ENCODE results near the gene BPIFB1. TPM values are rescaled to one million over a fixed set of nuclear protein-coding genes. Genes with fewer than 3 reads are reported as not detected.

Gene BPIFB1
- total and polyA plus RNA-seq, 2 of the 13 experiments (the other 11 are each of a cell fraction or from before 2014, with no cell fraction given) = 0.82 to 4.4 TPM

DNA sequence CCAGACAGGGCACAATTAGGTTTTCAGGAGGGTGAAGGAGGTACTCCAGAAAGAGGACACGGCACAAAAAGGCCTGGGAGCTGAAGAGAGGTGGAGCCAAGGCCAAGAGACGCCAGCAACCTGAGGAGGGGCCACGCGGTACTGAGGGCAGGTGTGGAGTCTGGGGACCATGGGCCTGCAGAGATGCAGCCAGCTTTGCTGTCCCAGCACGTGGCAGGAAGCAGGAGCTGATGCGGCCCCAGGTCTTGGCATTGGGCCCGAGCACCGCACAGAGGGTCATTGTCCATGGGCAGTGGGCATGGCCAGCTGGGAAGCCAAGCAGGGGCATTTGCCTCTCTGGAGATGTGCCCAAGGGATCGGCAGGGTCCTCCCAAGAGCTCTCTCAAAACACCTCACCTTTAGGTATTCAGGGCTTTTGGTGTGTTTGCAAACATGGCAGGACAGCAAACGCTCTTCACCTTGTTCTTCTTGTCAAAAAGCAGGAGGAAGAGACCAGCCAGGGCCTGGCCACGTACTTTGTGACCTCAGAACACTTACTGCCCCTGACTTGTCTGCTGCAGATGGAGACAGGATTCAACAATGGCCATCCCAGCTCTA, 1.4 kb upstream of the BPIFB1 start (continued):
- TF ChIP-seq ZC3H13 (CRISPR knock-in tag; IDR thresholded peaks at IDR 0.05) (no peak), AHR (CRISPR knock-in tag; IDR thresholded peaks at IDR 0.05) (peak; percentile 66; the same call in 1 of the 2 replicates), ZNF333 (CRISPR knock-in tag; IDR thresholded peaks at IDR 0.05; ENCODE audit: borderline replicate concordance) (no peak), CREB3 (CRISPR knock-in tag; IDR thresholded peaks at IDR 0.05) (no peak), BRCA1 (CRISPR knock-in tag; IDR thresholded peaks at IDR 0.05) (no peak), KDM4B (CRISPR knock-in tag; IDR thresholded peaks at IDR 0.05) (no peak), POGZ (CRISPR knock-in tag; IDR thresholded peaks at IDR 0.05) (peak; percentile 31; the same call in 1 of the 2 replicates), GFI1 (CRISPR knock-in tag; IDR thresholded peaks at IDR 0.05; ENCODE audit: borderline replicate concordance) (no peak), ZBTB33 (CRISPR knock-in tag; IDR thresholded peaks at IDR 0.05) (peak; percentile 71; the same call in 1 of the 2 replicates), GATA4 (IDR thresholded peaks at IDR 0.05; ENCODE audit: borderline replicate concordance, low read depth) (no peak), NCOA2 (CRISPR knock-in tag; IDR thresholded peaks at IDR 0.05) (0 out of 2 replicates have a peak, but pooled peaks have one; percentile 28), ZBTB1 (CRISPR knock-in tag; IDR thresholded peaks at IDR 0.05; ENCODE audit: borderline replicate concordance) (no peak), ZNF446 (CRISPR knock-in tag; IDR thresholded peaks at IDR 0.05) (no peak), ZNF580 (CRISPR knock-in tag; IDR thresholded peaks at IDR 0.05; ENCODE audit: borderline replicate concordance, low read depth) (peak; percentile 34; the same call in 1 of the 2 replicates), ZNF790 (CRISPR knock-in tag; IDR thresholded peaks at IDR 0.05; ENCODE audit: borderline replicate concordance) (no peak), DBP (CRISPR knock-in tag; IDR thresholded peaks at IDR 0.05; ENCODE audit: not compliant biosample characterization) (no peak), CEBPG (CRISPR knock-in tag; IDR thresholded peaks at IDR 0.05) (no peak), HMG20A (CRISPR knock-in tag; IDR thresholded peaks at IDR 0.05; ENCODE audit: borderline replicate concordance) (no peak)
- TF ChIP-seq, protein P1, sequence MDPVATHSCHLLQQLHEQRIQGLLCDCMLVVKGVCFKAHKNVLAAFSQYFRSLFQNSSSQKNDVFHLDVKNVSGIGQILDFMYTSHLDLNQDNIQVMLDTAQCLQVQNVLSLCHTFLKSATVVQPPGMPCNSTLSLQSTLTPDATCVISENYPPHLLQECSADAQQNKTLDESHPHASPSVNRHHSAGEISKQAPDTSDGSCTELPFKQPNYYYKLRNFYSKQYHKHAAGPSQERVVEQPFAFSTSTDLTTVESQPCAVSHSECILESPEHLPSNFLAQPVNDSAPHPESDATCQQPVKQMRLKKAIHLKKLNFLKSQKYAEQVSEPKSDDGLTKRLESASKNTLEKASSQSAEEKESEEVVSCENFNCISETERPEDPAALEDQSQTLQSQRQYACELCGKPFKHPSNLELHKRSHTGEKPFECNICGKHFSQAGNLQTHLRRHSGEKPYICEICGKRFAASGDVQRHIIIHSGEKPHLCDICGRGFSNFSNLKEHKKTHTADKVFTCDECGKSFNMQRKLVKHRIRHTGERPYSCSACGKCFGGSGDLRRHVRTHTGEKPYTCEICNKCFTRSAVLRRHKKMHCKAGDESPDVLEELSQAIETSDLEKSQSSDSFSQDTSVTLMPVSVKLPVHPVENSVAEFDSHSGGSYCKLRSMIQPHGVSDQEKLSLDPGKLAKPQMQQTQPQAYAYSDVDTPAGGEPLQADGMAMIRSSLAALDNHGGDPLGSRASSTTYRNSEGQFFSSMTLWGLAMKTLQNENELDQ (CRISPR knock-in tag; IDR thresholded peaks at IDR 0.05; ENCODE audit: borderline replicate concordance) = no peak
- TF ChIP-seq, protein P2, sequence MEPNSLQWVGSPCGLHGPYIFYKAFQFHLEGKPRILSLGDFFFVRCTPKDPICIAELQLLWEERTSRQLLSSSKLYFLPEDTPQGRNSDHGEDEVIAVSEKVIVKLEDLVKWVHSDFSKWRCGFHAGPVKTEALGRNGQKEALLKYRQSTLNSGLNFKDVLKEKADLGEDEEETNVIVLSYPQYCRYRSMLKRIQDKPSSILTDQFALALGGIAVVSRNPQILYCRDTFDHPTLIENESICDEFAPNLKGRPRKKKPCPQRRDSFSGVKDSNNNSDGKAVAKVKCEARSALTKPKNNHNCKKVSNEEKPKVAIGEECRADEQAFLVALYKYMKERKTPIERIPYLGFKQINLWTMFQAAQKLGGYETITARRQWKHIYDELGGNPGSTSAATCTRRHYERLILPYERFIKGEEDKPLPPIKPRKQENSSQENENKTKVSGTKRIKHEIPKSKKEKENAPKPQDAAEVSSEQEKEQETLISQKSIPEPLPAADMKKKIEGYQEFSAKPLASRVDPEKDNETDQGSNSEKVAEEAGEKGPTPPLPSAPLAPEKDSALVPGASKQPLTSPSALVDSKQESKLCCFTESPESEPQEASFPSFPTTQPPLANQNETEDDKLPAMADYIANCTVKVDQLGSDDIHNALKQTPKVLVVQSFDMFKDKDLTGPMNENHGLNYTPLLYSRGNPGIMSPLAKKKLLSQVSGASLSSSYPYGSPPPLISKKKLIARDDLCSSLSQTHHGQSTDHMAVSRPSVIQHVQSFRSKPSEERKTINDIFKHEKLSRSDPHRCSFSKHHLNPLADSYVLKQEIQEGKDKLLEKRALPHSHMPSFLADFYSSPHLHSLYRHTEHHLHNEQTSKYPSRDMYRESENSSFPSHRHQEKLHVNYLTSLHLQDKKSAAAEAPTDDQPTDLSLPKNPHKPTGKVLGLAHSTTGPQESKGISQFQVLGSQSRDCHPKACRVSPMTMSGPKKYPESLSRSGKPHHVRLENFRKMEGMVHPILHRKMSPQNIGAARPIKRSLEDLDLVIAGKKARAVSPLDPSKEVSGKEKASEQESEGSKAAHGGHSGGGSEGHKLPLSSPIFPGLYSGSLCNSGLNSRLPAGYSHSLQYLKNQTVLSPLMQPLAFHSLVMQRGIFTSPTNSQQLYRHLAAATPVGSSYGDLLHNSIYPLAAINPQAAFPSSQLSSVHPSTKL (CRISPR knock-in tag; IDR thresholded peaks at IDR 0.05) = peak; percentile 71; the same call in 1 of the 2 replicates

Measured in HepG2 (cell line).